ENCODE measurements around the gene EVX2. TPM values are rescaled to one million over a fixed set of nuclear protein-coding genes. Genes with fewer than 3 reads are reported as not detected.

EVX2 gene
- total and polyA plus RNA-seq, 2 of the 4 experiments (the other 2 are of a cell fraction), result not detected

GRCh38 chr2:176125772-176126054, 42.0 kb upstream of the EVX2 start:
- H4K8ac ChIP-seq (ENCODE audit: low read depth in 2 of 2, low read length in 2 of 2), result no peak overlapping the region
- no peak overlapping the region for H2AK5ac ChIP-seq (ENCODE audit: low read depth, low read length)
- H4K20me1 ChIP-seq (ENCODE audit: insufficient read depth, low read length), result no peaks in the 10 kb centered on the region; the same call in 1 of the 2 replicates
- no peak overlapping the region for H3K4me3 ChIP-seq (ENCODE audit: insufficient read depth, low read depth, low read length)
- H3K79me1 ChIP-seq (ENCODE audit: low read depth in 1 of 2, low read length in 2 of 2), result no peaks in the 10 kb centered on the region
- no peak overlapping the region for H2AFZ ChIP-seq (replicated peaks; ENCODE audit: low read length, poor library complexity)
- no peak overlapping the region for H3K56ac ChIP-seq (ENCODE audit: extremely low read depth, insufficient read depth, low read length)
- no peaks in the 10 kb centered on the region for H3K36me3 ChIP-seq (ENCODE audit: control insufficient read depth, insufficient read depth, low read length)
- in situ Hi-C loops (cut with MboI; ENCODE audit: low sequenced_read_pairs), result loop anchor here (5.0 to 10.0 kb wide), 4 partner anchors 329 to 1029 kb away; no protein-coding TSS in a partner anchor
- H3K4ac ChIP-seq (ENCODE audit: low read depth, low read length), result no peak overlapping the region
- no peak overlapping the region for H2BK5ac ChIP-seq (ENCODE audit: low read depth, low read length, poor library complexity, severe bottlenecking)
- no peak overlapping the region for H3K27ac ChIP-seq (ENCODE audit: insufficient read depth, low read length)
- H3K18ac ChIP-seq (ENCODE audit: low read depth, low read length), result no peak overlapping the region
- no peak overlapping the region for H4K91ac ChIP-seq (ENCODE audit: insufficient read depth, low read depth, low read length)
- no peak for TF ChIP-seq FOS (IDR thresholded peaks at IDR 0.05; ENCODE audit: low read depth, low read length)
- TF ChIP-seq ELK1 (IDR thresholded peaks at IDR 0.05; ENCODE audit: borderline replicate concordance, low read depth, low read length), result no peak
- no peak for TF ChIP-seq CHD1 (IDR thresholded peaks at IDR 0.05; ENCODE audit: low read depth, low read length)
- TF ChIP-seq MAZ (IDR thresholded peaks at IDR 0.05; ENCODE audit: borderline replicate concordance, low read depth, low read length), result no peak
- TF ChIP-seq NFE2L2 (IDR thresholded peaks at IDR 0.05; ENCODE audit: low read depth, low read length), result no peak
- dilution Hi-C loops (cut with HindIII; ENCODE audit: low sequenced_read_pairs, unreplicated experiment), result no loop called here
- ChIA-PET CTCF (interaction anchor here (2.7 to 3.7 kb wide), 2 partner anchors 428 to 526 kb away, joined by 19 to 20 read pairs; no protein-coding TSS in a partner anchor), POLR2A (ENCODE audit: unreplicated experiment) (no interaction called here)
- BruUV-seq (replicated peaks), result no TSS peak
- H3K4me2 ChIP-seq (ENCODE audit: low read depth, low read length), result no peak overlapping the region
- ATAC-seq (ENCODE audit: low read depth), result no peak
- no peak overlapping the region for H2BK120ac ChIP-seq (ENCODE audit: low read depth, low read length)
- H3K9me1 ChIP-seq (ENCODE audit: insufficient read depth, low read length), result no peaks in the 10 kb centered on the region
- H3K9ac ChIP-seq (ENCODE audit: low read depth, low read length), result no peak overlapping the region
- H4K5ac ChIP-seq (ENCODE audit: low read depth, low read length), result no peak overlapping the region
- WGBS, 2 experiments (ENCODE audit: extremely low coverage in 2 of 2, insufficient read length in 1 of 2), result no CpG with 5 or more reads among the region's 6 CpGs
- H3K23ac ChIP-seq (ENCODE audit: low read depth, low read length), result no peak overlapping the region
- intact Hi-C loops (cut with micrococcal nuclease), result loop anchor here (2.0 kb wide), 1 partner anchor 1633 kb away; no protein-coding TSS in a partner anchor
- no peaks in the 10 kb centered on the region for H3K4me1 ChIP-seq (ENCODE audit: control insufficient read depth, insufficient read depth, low read length)
- H2BK15ac ChIP-seq (ENCODE audit: low read depth, low read length), result no peak overlapping the region
- peaks cover 90% of the 10 kb centered on the region for H3K27me3 ChIP-seq (ENCODE audit: control insufficient read depth, insufficient read depth, low read length)
- no peak overlapping the region for H2AK9ac ChIP-seq (replicated peaks; ENCODE audit: low read depth, low read length, poor library complexity)
- no peak for DNase-seq
- H2BK20ac ChIP-seq (ENCODE audit: low read depth, low read length), result no peak overlapping the region
- no peak overlapping the region for H3K14ac ChIP-seq (replicated peaks; ENCODE audit: low read depth, low read length)
- peaks cover 3% of the 10 kb centered on the region; the same call in 1 of the 2 replicates for H3K9me3 ChIP-seq (ENCODE audit: control insufficient read depth, insufficient read depth, low read length)

Data from IMR-90 (cell line).